VCaP (cell line): ENCODE data around the gene CD8B2.

Experiments
- H3K27ac ChIP-seq: fragments of 450-650 bp; 2 replicates; pipeline ENCODE4 v1.5.1; 2017
- CTCF ChIP-seq: fragments of 450-650 bp; conservative IDR thresholded peaks from 2 replicates; pipeline ENCODE4 v1.5.1; 2017; ENCODE audit warnings: mild to moderate bottlenecking, moderate library complexity

CD8B2 gene

GRCh38 chr2:106551417-106552130, 64.4 kb downstream of the CD8B2 start:
- no peak for TF ChIP-seq CTCF
- H3K27ac ChIP-seq, result peak overlapping the region; percentile 71

- no peak for TF ChIP-seq CTCF
- H3K27ac ChIP-seq, result peak overlapping the region; percentile 71
Observed at GRCh38 chr2:106552921-106553320, 65.8 kb downstream of the CD8B2 start.

GRCh38 chr2:106553321-106553720, 66.2 kb downstream of the CD8B2 start:
- peak overlapping the region; percentile 71 for H3K27ac ChIP-seq
- TF ChIP-seq CTCF, result no peak

- H3K27ac ChIP-seq, result no peak overlapping the region
- no peak for TF ChIP-seq CTCF
Observed at GRCh38 chr2:106554411-106554810, 67.2 kb downstream of the CD8B2 start.

GRCh38 chr2:106555053-106555452, 67.9 kb downstream of the CD8B2 start:
- TF ChIP-seq CTCF, result no peak
- H3K27ac ChIP-seq, result no peak overlapping the region

- peak overlapping the region; percentile 87 for H3K27ac ChIP-seq
Observed at GRCh38 chr2:106559786-106560185, 72.6 kb downstream of the CD8B2 start.

GRCh38 chr2:106560773-106561172, 73.6 kb downstream of the CD8B2 start:
- TF ChIP-seq CTCF, result no peak
- peak overlapping the region; percentile 87 for H3K27ac ChIP-seq

GRCh38 chr2:106561356-106561755, 74.2 kb downstream of the CD8B2 start:
- peak overlapping the region; percentile 87 for H3K27ac ChIP-seq
- TF ChIP-seq CTCF, result no peak
